Spleen (tissue), 7 donors: ENCODE data around the gene CEP41.

Source experiments
- POLR2AphosphoS5 ChIP-seq, 3 donors: sonication (generic); formaldehyde crosslinking; IDR thresholded peaks; one replicate each; pipeline ENCODE4 v1.5.1; 2017; ENCODE audit warnings: antibody characterized with exemption in 3 of 3
- TF ChIP-seq, protein P1 (sequence below), 11 experiments: fragments of 200-600 bp in 7 of 11; fragments of 450-650 bp in 4 of 11; sonication (generic) in 4 of 11; IDR thresholded peaks in 8 of 11; conservative IDR thresholded peaks in 3 of 11; 1 replicate in 7 of 11; 2 replicates in 4 of 11; pipeline versions ENCODE4 v1.4.0 to v1.8.0; 2016 to 2021; ENCODE audit warnings: antibody characterized with exemption in 11 of 11, inconsistent platforms in 4 of 11, mild to moderate bottlenecking in 1 of 11
- donor health status: DM: no; HTN: no; CAD: no; lungs with moderate emphysema.
- donor health status: DM: no; HTN: no; CAD: no.
- donor health status: DM: no; HTN: no; CAD: no.

DNA sequence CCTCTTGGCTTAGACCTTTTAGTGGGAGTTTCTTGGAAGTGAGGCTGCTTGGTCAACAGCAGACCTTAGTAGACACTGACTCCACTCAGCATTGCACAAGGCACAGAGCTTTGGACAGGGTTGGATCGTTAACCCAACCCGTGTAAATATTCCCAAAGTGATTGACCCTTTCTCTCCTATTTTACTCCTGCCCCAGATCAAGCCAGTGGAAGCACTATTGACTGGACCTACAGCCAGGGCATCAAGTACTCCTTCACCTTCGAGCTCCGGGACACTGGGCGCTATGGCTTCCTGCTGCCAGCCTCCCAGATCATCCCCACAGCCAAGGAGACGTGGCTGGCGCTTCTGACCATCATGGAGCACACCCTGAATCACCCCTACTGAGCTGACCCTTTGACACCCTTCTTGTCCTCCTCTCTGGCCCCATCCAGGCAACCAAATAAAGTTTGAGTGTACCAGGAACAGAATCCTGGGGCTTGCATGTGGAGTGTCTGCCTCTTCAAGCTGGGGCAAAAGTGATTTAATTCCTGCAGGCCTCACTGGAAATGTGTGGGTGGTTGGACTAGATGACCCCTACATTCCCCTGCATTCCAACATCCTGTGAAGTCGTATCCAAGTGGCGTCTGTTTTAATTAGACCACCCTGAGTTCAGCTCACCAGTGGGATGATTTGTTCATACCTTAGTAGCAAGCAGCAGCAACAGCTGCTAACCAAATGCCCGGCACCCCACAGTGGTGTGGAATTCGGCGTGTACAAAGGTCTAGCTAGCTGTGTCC, 53.0 kb downstream of the CEP41 start:
- TF ChIP-seq POLR2AphosphoS5 (IDR thresholded peaks at IDR 0.05), result no peak
- TF ChIP-seq, protein P1, sequence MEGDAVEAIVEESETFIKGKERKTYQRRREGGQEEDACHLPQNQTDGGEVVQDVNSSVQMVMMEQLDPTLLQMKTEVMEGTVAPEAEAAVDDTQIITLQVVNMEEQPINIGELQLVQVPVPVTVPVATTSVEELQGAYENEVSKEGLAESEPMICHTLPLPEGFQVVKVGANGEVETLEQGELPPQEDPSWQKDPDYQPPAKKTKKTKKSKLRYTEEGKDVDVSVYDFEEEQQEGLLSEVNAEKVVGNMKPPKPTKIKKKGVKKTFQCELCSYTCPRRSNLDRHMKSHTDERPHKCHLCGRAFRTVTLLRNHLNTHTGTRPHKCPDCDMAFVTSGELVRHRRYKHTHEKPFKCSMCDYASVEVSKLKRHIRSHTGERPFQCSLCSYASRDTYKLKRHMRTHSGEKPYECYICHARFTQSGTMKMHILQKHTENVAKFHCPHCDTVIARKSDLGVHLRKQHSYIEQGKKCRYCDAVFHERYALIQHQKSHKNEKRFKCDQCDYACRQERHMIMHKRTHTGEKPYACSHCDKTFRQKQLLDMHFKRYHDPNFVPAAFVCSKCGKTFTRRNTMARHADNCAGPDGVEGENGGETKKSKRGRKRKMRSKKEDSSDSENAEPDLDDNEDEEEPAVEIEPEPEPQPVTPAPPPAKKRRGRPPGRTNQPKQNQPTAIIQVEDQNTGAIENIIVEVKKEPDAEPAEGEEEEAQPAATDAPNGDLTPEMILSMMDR (IDR thresholded peaks at IDR 0.05 in 8 of 11, conservative IDR thresholded peaks at IDR 0.05 in 3 of 11), result no peak
